A673 (cell line): ENCODE results near the gene AKR7A2. TPM values are rescaled to one million over a fixed set of nuclear protein-coding genes. Genes with fewer than 3 reads are reported as not detected.

Experiments
- BruUV-seq: library from RNA; stranded (reverse); fragments of 400-500 nt; replicated peaks from 2 replicates; lab custom pipeline; 2021; lab: Mats Ljungman, UMichigan
- CTCF ChIA-PET: fragments of 300-600 bp; sonication (Branson Sonifier 250); formaldehyde crosslinking; loops from one replicate; lab custom pipeline; 2022; ENCODE audit warnings: antibody characterized with exemption; lab: Charles Lee
- POLR2A ChIA-PET: fragments of 300-600 bp; sonication (Branson Sonifier 250); formaldehyde crosslinking; loops from one replicate; lab custom pipeline; 2022; ENCODE audit warnings: antibody characterized with exemption; ENCODE audit not compliant: low non-redundant PET; lab: Charles Lee
- DNase-seq: peaks from one replicate; pipeline ENCODE4 v3.0.0-alpha.2; 2015; ENCODE audit warnings: low spot score
- H3K27ac ChIP-seq: fragments of 200-600 bp; sonication (generic); 2 replicates; pipeline ENCODE4 v1.5.1; 2016; ENCODE audit warnings: mixed run types, low read depth, mild to moderate bottlenecking, mixed read lengths, antibody characterized with exemption, low read length; ENCODE audit not compliant: poor library complexity, severe bottlenecking
- H3K27me3 ChIP-seq: fragments of 200-600 bp; sonication (generic); replicated peaks from 2 replicates; pipeline ENCODE4 v1.6.1; 2017; ENCODE audit warnings: mixed run types, low read depth, mild to moderate bottlenecking, mixed read lengths, antibody characterized with exemption, low read length; ENCODE audit not compliant: insufficient read depth, poor library complexity
- H3K36me3 ChIP-seq: fragments of 200-600 bp; sonication (generic); 2 replicates; pipeline ENCODE4 v1.6.1; 2016; ENCODE audit warnings: mixed run types, mild to moderate bottlenecking, mixed read lengths, antibody characterized with exemption, low read length; ENCODE audit not compliant: insufficient read depth, poor library complexity, severe bottlenecking
- H3K4me1 ChIP-seq: fragments of 200-600 bp; sonication (generic); 2 replicates; pipeline ENCODE4 v1.6.1; 2017; ENCODE audit warnings: mixed run types, mild to moderate bottlenecking, mixed read lengths, antibody characterized with exemption, low read length; ENCODE audit not compliant: insufficient read depth, poor library complexity, severe bottlenecking
- H3K4me3 ChIP-seq: fragments of 200-600 bp; sonication (generic); 2 replicates; pipeline ENCODE4 v1.5.1; 2016; ENCODE audit warnings: low read depth, mixed run types, mild to moderate bottlenecking, mixed read lengths, low read length; ENCODE audit not compliant: poor library complexity, severe bottlenecking
- H3K9me3 ChIP-seq: fragments of 200-600 bp; sonication (generic); 2 replicates; pipeline ENCODE4 v1.6.1; 2016; ENCODE audit warnings: mixed run types, low read depth, mild to moderate bottlenecking, mixed read lengths, antibody characterized with exemption, low read length; ENCODE audit not compliant: poor library complexity, severe bottlenecking
- CTCF ChIP-seq: fragments of 300-800, 200-600 bp; sonication (generic); conservative IDR thresholded peaks from 2 replicates; pipeline ENCODE4 v1.5.1; 2017; ENCODE audit warnings: low read depth, mild to moderate bottlenecking, antibody characterized with exemption, low read length, moderate library complexity, mixed read lengths
- EZH2 ChIP-seq: fragments of 200-600 bp; sonication (generic); IDR thresholded peaks from 2 replicates; pipeline ENCODE4 v1.6.1; 2017; ENCODE audit warnings: borderline replicate concordance, low read depth, mild to moderate bottlenecking, mixed read lengths, antibody characterized with exemption, low read length; ENCODE audit not compliant: poor library complexity, severe bottlenecking
- intact Hi-C: fragments of 100-400 bp; cut with micrococcal nuclease; formaldehyde crosslinking; loops from one replicate; pipeline ENCODE4 v1.10.0; 2022; ENCODE audit not compliant: unreplicated experiment
- total RNA-seq: library from RNA; stranded (reverse); gene quantifications from 2 replicates; pipeline ENCODE4 v1.2.3, GENCODE V29; 2021

AKR7A2 gene
- total RNA-seq, 1 experiment from 2014 or later = 57.2 TPM

GRCh38 chr1:19337289-19337688 lies 25.3 kb upstream of the AKR7A2 start:
- CTCF ChIA-PET = no interaction called here

DNA sequence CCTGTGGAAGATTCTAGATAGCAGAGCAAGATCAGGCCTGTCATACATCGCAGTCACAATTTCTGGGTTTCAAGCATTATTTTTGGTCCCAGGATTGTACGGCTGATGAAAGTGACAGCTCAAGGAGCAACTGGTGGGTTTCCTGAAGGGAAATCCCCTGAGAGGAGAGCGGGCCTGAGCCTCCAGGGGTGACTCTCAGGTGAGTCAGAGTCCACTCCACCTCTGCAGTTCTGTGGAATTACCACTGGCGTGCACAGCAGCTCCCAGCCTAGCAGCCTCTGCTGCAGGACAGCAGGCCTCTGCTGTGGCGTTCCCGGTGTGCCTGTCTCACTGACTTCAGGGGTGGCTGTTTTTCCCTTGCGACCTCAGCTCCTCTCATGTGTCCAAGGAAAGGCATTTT lies 24.6 kb upstream of the AKR7A2 start:
- Histone ChIP-seq H3K27ac (no peak overlapping the region), H3K9me3 (no peaks in the 10 kb centered on the region), H3K36me3 (no peaks in the 10 kb centered on the region), H3K4me1 (no peaks in the 10 kb centered on the region), H3K4me3 (no peak overlapping the region), H3K27me3 (no peaks in the 10 kb centered on the region)
- TF ChIP-seq CTCF (no peak), EZH2 (no peak)
- no peak for DNase-seq
- POLR2A ChIA-PET = no interaction called here
- intact Hi-C loops = no loop called here
- no TSS peak for BruUV-seq
- CTCF ChIA-PET = no interaction called here

More at GRCh38 chr1:19337289-19337688, 25.3 kb upstream of the AKR7A2 start:
- no TSS peak for BruUV-seq
- intact Hi-C loops = no loop called here
- TF ChIP-seq CTCF (no peak), EZH2 (no peak)
- Histone ChIP-seq H3K27ac (no peak overlapping the region), H3K4me1 (no peaks in the 10 kb centered on the region), H3K36me3 (no peaks in the 10 kb centered on the region), H3K27me3 (no peaks in the 10 kb centered on the region), H3K4me3 (no peak overlapping the region), H3K9me3 (no peaks in the 10 kb centered on the region)
- POLR2A ChIA-PET = no interaction called here
- no peak for DNase-seq

- BruUV-seq = no TSS peak
- Histone ChIP-seq H3K4me1 (no peaks in the 10 kb centered on the region), H3K4me3 (no peak overlapping the region), H3K27me3 (no peaks in the 10 kb centered on the region), H3K27ac (no peak overlapping the region), H3K36me3 (no peaks in the 10 kb centered on the region), H3K9me3 (no peaks in the 10 kb centered on the region)
- ChIA-PET POLR2A (no interaction called here), CTCF (no interaction called here)
- TF ChIP-seq EZH2 (no peak), CTCF (no peak)
- intact Hi-C loops = no loop called here
- DNase-seq = no peak
These were observed 21.8 kb upstream of the AKR7A2 start for GRCh38 chr1:19333587-19334354.
